ENCODE results near the gene MAPK13. TPM values are rescaled to one million over a fixed set of nuclear protein-coding genes. Genes with fewer than 3 reads are reported as not detected.
"Not testable (repeated sequence)": the region's sequence is repeated elsewhere in the genome, so short reads cannot be mapped to it uniquely, and the experiment has no call there.

The MAPK13 gene
- 10 to 100 TPM; 14.6 to 16.0 TPM for total RNA-seq
- polyA plus RNA-seq (2013, experiment 1 of 2) = 3.1 TPM
- 2.1 TPM for polyA plus RNA-seq (2013, experiment 2 of 2)
- long read RNA-seq, experiment 1, partial matches to known transcripts = 2 of 7 reads
- long read RNA-seq, experiment 1, other reads (novel, unspliced or antisense) = 3 of 7 reads
- long read RNA-seq, experiment 2, transcript MAPK13-201 (12 exons, 2,052 nt) = major isoform, 20 of 33 reads
- long read RNA-seq, experiment 2, partial matches to known transcripts = 6 of 33 reads
- long read RNA-seq, experiment 2, other reads (novel, unspliced or antisense) = 7 of 33 reads
- long read RNA-seq, experiment 3, transcript MAPK13-201 (12 exons, 2,052 nt) = major isoform, 52 of 83 reads
- long read RNA-seq, experiment 3, partial matches to known transcripts = 11 of 83 reads
- long read RNA-seq, experiment 3, other reads (novel, unspliced or antisense) = 20 of 83 reads
- long read RNA-seq, experiment 4, full-length matches to known transcripts = 1 of 4 reads
- long read RNA-seq, experiment 4, partial matches to known transcripts = 1 of 4 reads
- long read RNA-seq, experiment 4, other reads (novel, unspliced or antisense) = 2 of 4 reads

- H3K36me3 ChIP-seq (ENCODE audit: control insufficient read depth, insufficient read depth, low read length) = no peaks in the 10 kb centered on the region
- H3K36me3 Mint-ChIP-seq (ENCODE audit: low read depth) = peaks cover 3% of the 10 kb centered on the region
- peaks cover 17% of the 10 kb centered on the region for H3K27me3 ChIP-seq (ENCODE audit: control insufficient read depth, insufficient read depth, low read length, poor library complexity, severe bottlenecking)
- DNase-seq = peak; percentile 80
- H3K9ac ChIP-seq (ENCODE audit: extremely low read depth, low read length, poor library complexity, severe bottlenecking) = no peak within 1 kb of the TSS
- H3K4me3 Mint-ChIP-seq = peak within 1 kb of the TSS; percentile 58
- no peaks in the 10 kb centered on the region for H3K9me3 ChIP-seq (ENCODE audit: control insufficient read depth, low read length)
- H3K4me1 ChIP-seq (ENCODE audit: control insufficient read depth, insufficient read depth, low read length) = peaks cover 23% of the 10 kb centered on the region
- WGBS, 2 experiments (ENCODE audit: insufficient coverage in 1 of 2, insufficient read length in 1 of 2) = 7 to 12% methylated on average over 10 to 59 of the region's 59 CpGs
- no peak within 1 kb of the TSS for H3K27ac ChIP-seq (ENCODE audit: low read depth, low read length)
- no peak for TF ChIP-seq CTCF (conservative IDR thresholded peaks at IDR 0.05)
- peaks cover 19% of the 10 kb centered on the region for H3K27me3 Mint-ChIP-seq (ENCODE audit: insufficient read depth)
- peaks cover 22% of the 10 kb centered on the region for H3K4me1 Mint-ChIP-seq
- H3K9me3 Mint-ChIP-seq = no peaks in the 10 kb centered on the region
- H3K4me3 ChIP-seq (ENCODE audit: low read length) = no peak within 1 kb of the TSS
- no peak within 1 kb of the TSS for H3K27ac Mint-ChIP-seq
These were observed at the start of gene MAPK13 for GRCh38 chr6:36129941-36130666. Gene MAPK13 (plus strand): TSS chr6:36130513. CDS start chr6:36130583, 70 bp downstream.

GRCh38 chr6:36082318-36082717 lies 48.0 kb upstream of the MAPK13 start:
- H3K4me3 ChIP-seq (ENCODE audit: low read length) = peak overlapping the region; percentile 27
- no peaks in the 10 kb centered on the region for H3K27me3 ChIP-seq (ENCODE audit: control insufficient read depth, insufficient read depth, low read length, poor library complexity, severe bottlenecking)
- peaks cover 8% of the 10 kb centered on the region for H3K4me1 ChIP-seq (ENCODE audit: control insufficient read depth, insufficient read depth, low read length)
- 92% methylated on average over 1 of the region's 1 CpG; no CpG with 5 or more reads in 1 of the 2 experiments for WGBS, 2 experiments (ENCODE audit: insufficient coverage in 1 of 2, insufficient read length in 1 of 2)
- H3K9me3 Mint-ChIP-seq = peaks cover 44% of the 10 kb centered on the region
- no peaks in the 10 kb centered on the region for H3K27me3 Mint-ChIP-seq (ENCODE audit: insufficient read depth)
- H3K9ac ChIP-seq (ENCODE audit: extremely low read depth, low read length, poor library complexity, severe bottlenecking) = no peak overlapping the region
- DNase-seq = no peak
- H3K4me3 Mint-ChIP-seq = no peak overlapping the region
- H3K4me1 Mint-ChIP-seq = peaks cover 10% of the 10 kb centered on the region
- peaks cover 76% of the 10 kb centered on the region for H3K36me3 ChIP-seq (ENCODE audit: control insufficient read depth, insufficient read depth, low read length)
- TF ChIP-seq CTCF (conservative IDR thresholded peaks at IDR 0.05) = no peak
- no peak overlapping the region for H3K27ac Mint-ChIP-seq
- H3K9me3 ChIP-seq (ENCODE audit: control insufficient read depth, low read length) = peaks cover 54% of the 10 kb centered on the region
- H3K27ac ChIP-seq (ENCODE audit: low read depth, low read length) = no peak overlapping the region
- peaks cover 75% of the 10 kb centered on the region for H3K36me3 Mint-ChIP-seq (ENCODE audit: low read depth)

GRCh38 chr6:36083446-36083845 lies 46.9 kb upstream of the MAPK13 start:
- Mint-ChIP-seq H3K4me3 (no peak overlapping the region), H3K27ac (no peak overlapping the region), H3K4me1 (peaks cover 10% of the 10 kb centered on the region), H3K27me3 (ENCODE audit: insufficient read depth) (no peaks in the 10 kb centered on the region), H3K9me3 (peaks cover 52% of the 10 kb centered on the region), H3K36me3 (ENCODE audit: low read depth) (peaks cover 82% of the 10 kb centered on the region)
- H3K27me3 ChIP-seq (ENCODE audit: control insufficient read depth, insufficient read depth, low read length, poor library complexity, severe bottlenecking) = no peaks in the 10 kb centered on the region
- peak; percentile 58 for DNase-seq
- H3K9me3 ChIP-seq (ENCODE audit: control insufficient read depth, low read length) = peaks cover 62% of the 10 kb centered on the region
- no peak overlapping the region for H3K27ac ChIP-seq (ENCODE audit: low read depth, low read length)
- WGBS, 2 experiments (ENCODE audit: insufficient coverage in 1 of 2, insufficient read length in 1 of 2) = 90% methylated on average over 3 of the region's 3 CpGs; no CpG with 5 or more reads in 1 of the 2 experiments
- no peak overlapping the region for H3K4me3 ChIP-seq (ENCODE audit: low read length)
- H3K4me1 ChIP-seq (ENCODE audit: control insufficient read depth, insufficient read depth, low read length) = peaks cover 8% of the 10 kb centered on the region
- H3K36me3 ChIP-seq (ENCODE audit: control insufficient read depth, insufficient read depth, low read length) = peaks cover 65% of the 10 kb centered on the region
- no peak overlapping the region for H3K9ac ChIP-seq (ENCODE audit: extremely low read depth, low read length, poor library complexity, severe bottlenecking)
- TF ChIP-seq CTCF (conservative IDR thresholded peaks at IDR 0.05) = no peak

GRCh38 chr6:36088204-36088603 lies 42.1 kb upstream of the MAPK13 start:
- not testable (repeated sequence) for H3K4me3 ChIP-seq (ENCODE audit: low read length); H3K4me1 ChIP-seq (ENCODE audit: control insufficient read depth, insufficient read depth, low read length); H3K27me3 Mint-ChIP-seq (ENCODE audit: insufficient read depth); DNase-seq; H3K27ac ChIP-seq (ENCODE audit: low read depth, low read length); H3K9ac ChIP-seq (ENCODE audit: extremely low read depth, low read length, poor library complexity, severe bottlenecking); H3K4me3 Mint-ChIP-seq; H3K27ac Mint-ChIP-seq; H3K27me3 ChIP-seq (ENCODE audit: control insufficient read depth, insufficient read depth, low read length, poor library complexity, severe bottlenecking)
- peaks cover 32% of the 10 kb centered on the region for H3K36me3 ChIP-seq (ENCODE audit: control insufficient read depth, insufficient read depth, low read length)
- Mint-ChIP-seq H3K4me1 (peaks cover 19% of the 10 kb centered on the region), H3K36me3 (ENCODE audit: low read depth) (peaks cover 40% of the 10 kb centered on the region), H3K9me3 (peaks cover 30% of the 10 kb centered on the region)
- peaks cover 31% of the 10 kb centered on the region for H3K9me3 ChIP-seq (ENCODE audit: control insufficient read depth, low read length)
- WGBS, 2 experiments (ENCODE audit: insufficient coverage in 1 of 2, insufficient read length in 1 of 2) = 90 to 97% methylated on average over 1 to 5 of the region's 5 CpGs

Data from endodermal cell (in vitro differentiated cells).